ENCODE data around the gene TFPT. TPM values are rescaled to one million over a fixed set of nuclear protein-coding genes. Genes with fewer than 3 reads are reported as not detected.

TFPT gene
- total and polyA plus RNA-seq, 5 donors from 2014 or later: 15.0 to 26.8 (median 22.6) TPM

DNA sequence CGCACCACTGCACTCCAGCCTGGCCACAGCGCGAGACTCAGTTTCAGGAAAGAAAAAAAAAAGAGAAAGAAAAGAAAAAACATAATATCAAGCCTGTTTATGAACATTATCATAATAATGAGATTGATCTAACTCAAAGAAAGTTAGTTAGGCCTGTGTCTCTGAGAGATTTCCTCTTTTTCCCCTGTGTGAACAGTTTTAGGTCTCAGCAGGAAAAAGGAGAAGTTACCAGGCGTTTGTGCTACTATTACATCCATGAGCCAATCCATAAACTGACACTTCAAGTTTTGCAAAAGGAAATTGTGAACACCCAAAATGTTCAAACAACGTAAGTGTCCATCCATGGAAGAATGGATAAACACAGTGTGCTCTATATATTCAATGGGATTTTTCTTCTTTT lies 38.1 kb downstream of the TFPT start:
- Histone ChIP-seq H3K4me1 (ENCODE audit: control insufficient read depth, insufficient read depth, low read length, poor library complexity, severe bottlenecking) (no peaks in the 10 kb centered on the region), H3K4me3 (ENCODE audit: low read depth, low read length) (no peak overlapping the region), H3K9me3 (ENCODE audit: control insufficient read depth in 2 of 2, low read length in 2 of 2) (peaks cover 5 to 8% of the 10 kb centered on the region in 2 experiments), H3K27me3 (ENCODE audit: control insufficient read depth, insufficient read depth, low read length) (no peaks in the 10 kb centered on the region), H3K36me3 (ENCODE audit: control insufficient read depth, insufficient read depth, low read length) (no peaks in the 10 kb centered on the region), H3K27ac (ENCODE audit: insufficient read depth, low read length, poor library complexity, severe bottlenecking) (no peak overlapping the region)
- H3K4me1 Mint-ChIP-seq: no peaks in the 10 kb centered on the region
- no peaks in the 10 kb centered on the region for H3K27me3 Mint-ChIP-seq
- ATAC-seq (ENCODE audit: low read depth in 2 of 2) (no peak), DNase-seq (no peak)
- H3K9me3 Mint-ChIP-seq: peaks cover 0 to 7% (median 0%) of the 10 kb centered on the region in 7 donors
- H3K4me3 Mint-ChIP-seq: no peak overlapping the region
- H3K36me3 Mint-ChIP-seq: no peaks in the 10 kb centered on the region
- H3K27ac Mint-ChIP-seq: no peak overlapping the region

DNA sequence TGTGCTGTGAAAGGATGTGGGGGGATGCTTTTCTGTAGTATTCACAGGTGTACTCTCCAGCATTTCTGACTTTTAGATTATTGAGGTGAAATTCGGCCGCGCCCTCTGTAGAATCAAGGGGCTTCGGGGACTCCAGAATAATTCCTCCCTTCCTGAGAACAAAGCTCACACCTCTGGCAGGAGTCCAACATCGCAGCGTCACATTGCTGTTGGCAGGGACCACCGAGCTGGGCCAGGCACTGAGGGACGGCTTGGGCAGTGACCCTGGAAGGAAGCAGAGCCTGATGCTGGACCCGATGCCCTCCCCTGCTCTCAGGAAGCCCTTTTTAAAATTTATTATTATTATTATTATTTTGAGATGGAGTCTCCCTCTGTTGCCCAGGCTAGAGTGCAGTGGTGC lies 40.6 kb downstream of the TFPT start:
- H3K4me1 ChIP-seq (ENCODE audit: control insufficient read depth, insufficient read depth, low read length, poor library complexity, severe bottlenecking): no peaks in the 10 kb centered on the region
- no peak overlapping the region for H3K27ac ChIP-seq (ENCODE audit: insufficient read depth, low read length, poor library complexity, severe bottlenecking)
- Mint-ChIP-seq H3K27ac (no peak overlapping the region), H3K4me3 (no peak overlapping the region), H3K4me1 (no peaks in the 10 kb centered on the region), H3K9me3 (peaks cover 0 to 6% (median 1%) of the 10 kb centered on the region in 7 donors), H3K36me3 (no peaks in the 10 kb centered on the region), H3K27me3 (no peaks in the 10 kb centered on the region)
- no peaks in the 10 kb centered on the region for H3K9me3 ChIP-seq (ENCODE audit: control insufficient read depth in 2 of 2, low read length in 2 of 2)
- H3K27me3 ChIP-seq (ENCODE audit: control insufficient read depth, insufficient read depth, low read length): no peaks in the 10 kb centered on the region
- no peak overlapping the region for H3K4me3 ChIP-seq (ENCODE audit: low read depth, low read length)
- DNase-seq (no peak), ATAC-seq (ENCODE audit: low read depth in 2 of 2) (no peak)
- no peaks in the 10 kb centered on the region for H3K36me3 ChIP-seq (ENCODE audit: control insufficient read depth, insufficient read depth, low read length)

DNA sequence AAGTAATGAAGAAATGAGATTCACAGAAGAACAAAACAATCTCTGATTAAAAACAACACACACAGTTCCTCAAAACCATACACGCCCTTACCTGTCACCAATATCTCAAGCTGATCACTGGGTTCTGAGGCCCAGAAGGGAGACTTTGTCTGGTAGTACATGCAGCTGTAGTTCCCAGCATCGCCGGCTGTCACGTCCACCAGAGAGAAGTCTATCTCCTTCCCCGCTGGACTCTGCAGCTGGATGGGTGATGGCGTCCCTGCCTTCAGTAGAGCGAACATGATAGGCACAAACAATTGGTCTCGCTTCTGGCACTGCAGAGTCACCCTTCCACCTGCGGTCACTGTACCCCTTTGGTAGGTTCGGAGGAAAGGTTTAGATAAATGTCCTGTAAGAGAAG lies 41.6 kb downstream of the TFPT start:
- Mint-ChIP-seq H3K27me3 (no peaks in the 10 kb centered on the region), H3K4me1 (no peaks in the 10 kb centered on the region), H3K4me3 (no peak overlapping the region), H3K27ac (no peak overlapping the region), H3K9me3 (peaks cover 0 to 6% (median 1%) of the 10 kb centered on the region in 7 donors), H3K36me3 (no peaks in the 10 kb centered on the region)
- no peaks in the 10 kb centered on the region for H3K27me3 ChIP-seq (ENCODE audit: control insufficient read depth, insufficient read depth, low read length)
- H3K36me3 ChIP-seq (ENCODE audit: control insufficient read depth, insufficient read depth, low read length): no peaks in the 10 kb centered on the region
- ATAC-seq (ENCODE audit: low read depth in 2 of 2) (no peak), DNase-seq (no peak)
- H3K4me1 ChIP-seq (ENCODE audit: control insufficient read depth, insufficient read depth, low read length, poor library complexity, severe bottlenecking): no peaks in the 10 kb centered on the region
- H3K9me3 ChIP-seq (ENCODE audit: control insufficient read depth in 2 of 2, low read length in 2 of 2): no peaks in the 10 kb centered on the region
- no peak overlapping the region for H3K27ac ChIP-seq (ENCODE audit: insufficient read depth, low read length, poor library complexity, severe bottlenecking)
- H3K4me3 ChIP-seq (ENCODE audit: low read depth, low read length): no peak overlapping the region

DNA sequence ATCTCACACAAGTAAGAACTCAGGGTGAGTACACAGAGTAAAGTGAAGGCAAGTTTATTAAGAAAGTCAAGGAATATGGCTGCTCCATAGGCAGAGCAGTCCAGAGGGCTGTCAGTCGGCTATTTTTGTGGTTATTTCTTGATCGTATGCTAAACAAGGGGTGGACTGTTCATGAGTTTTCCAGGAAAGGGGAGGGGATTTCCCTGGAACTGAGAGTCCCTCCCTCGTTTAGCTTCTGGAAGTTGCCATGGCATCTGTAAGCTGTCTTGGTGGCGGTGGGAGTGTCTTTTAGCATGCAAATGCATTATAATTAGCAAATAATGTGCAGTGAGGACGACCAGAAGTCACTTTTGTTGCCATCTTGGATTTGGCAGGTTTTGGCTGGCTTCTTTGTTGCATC lies 46.0 kb downstream of the TFPT start:
- ATAC-seq (ENCODE audit: low read depth in 2 of 2) (no peak), DNase-seq (no peak)
- Mint-ChIP-seq H3K4me3 (no peak overlapping the region), H3K4me1 (no peaks in the 10 kb centered on the region), H3K36me3 (no peaks in the 10 kb centered on the region), H3K27ac (no peak overlapping the region), H3K9me3 (peaks cover 0 to 6% (median 2%) of the 10 kb centered on the region in 7 donors), H3K27me3 (peaks cover 6% of the 10 kb centered on the region)
- Histone ChIP-seq H3K36me3 (ENCODE audit: control insufficient read depth, insufficient read depth, low read length) (no peaks in the 10 kb centered on the region), H3K27ac (ENCODE audit: insufficient read depth, low read length, poor library complexity, severe bottlenecking) (no peak overlapping the region), H3K27me3 (ENCODE audit: control insufficient read depth, insufficient read depth, low read length) (no peaks in the 10 kb centered on the region), H3K4me1 (ENCODE audit: control insufficient read depth, insufficient read depth, low read length, poor library complexity, severe bottlenecking) (no peaks in the 10 kb centered on the region), H3K4me3 (ENCODE audit: low read depth, low read length) (no peak overlapping the region), H3K9me3 (ENCODE audit: control insufficient read depth in 2 of 2, low read length in 2 of 2) (no peaks in the 10 kb centered on the region)

DNA sequence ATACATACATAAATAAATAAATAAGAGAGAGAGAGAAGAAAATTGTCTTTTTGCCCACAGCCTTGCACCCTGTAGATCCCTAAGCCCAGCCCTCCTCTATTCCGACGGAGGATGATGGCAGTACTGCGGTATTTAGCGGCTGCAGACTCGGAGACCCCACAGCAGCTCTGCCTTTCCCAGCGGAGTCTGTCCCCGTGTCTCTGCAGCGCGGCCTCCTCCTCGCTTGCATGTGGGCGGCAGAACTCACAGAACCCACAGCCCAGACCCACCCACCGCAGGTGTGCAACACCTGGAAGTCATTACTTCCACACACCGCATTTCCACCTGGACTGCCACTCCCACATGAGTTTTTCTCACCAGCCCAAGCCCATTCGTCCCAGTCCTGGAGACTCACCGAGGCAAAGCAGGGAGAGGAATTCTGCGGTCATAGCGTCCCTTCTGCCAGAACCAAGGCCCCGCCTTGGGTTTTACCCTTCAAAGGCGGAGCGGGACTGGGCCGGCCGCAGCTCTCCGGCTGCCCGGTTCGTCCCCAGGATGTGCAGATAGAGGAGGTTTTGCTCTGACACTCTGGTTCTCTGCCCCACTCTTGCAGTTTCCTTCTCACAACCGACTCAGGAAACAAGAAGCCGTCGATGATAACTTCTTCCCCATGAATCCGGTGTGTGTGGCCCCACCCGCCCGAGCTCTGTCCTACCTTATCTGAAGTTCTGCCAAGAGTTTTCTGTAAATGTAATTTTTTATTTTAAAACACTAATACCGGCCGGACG lies 51.9 kb downstream of the TFPT start, which contains the start of gene VSTM1:
VSTM1 (minus strand) TSS at position 548 of the 767 bp plus-strand sequence; CDS start at position 428, 120 bp downstream.
- H3K4me3 ChIP-seq (ENCODE audit: low read depth, low read length): no peak within 1 kb of the TSS
- ATAC-seq (ENCODE audit: low read depth in 2 of 2) (no peak), DNase-seq (no peak)
- no peaks in the 10 kb centered on the region for H3K4me1 ChIP-seq (ENCODE audit: control insufficient read depth, insufficient read depth, low read length, poor library complexity, severe bottlenecking)
- H3K9me3 ChIP-seq (ENCODE audit: control insufficient read depth in 2 of 2, low read length in 2 of 2): no peaks in the 10 kb centered on the region
- no peaks in the 10 kb centered on the region for H3K36me3 Mint-ChIP-seq
- no peaks in the 10 kb centered on the region for H3K36me3 ChIP-seq (ENCODE audit: control insufficient read depth, insufficient read depth, low read length)
- H3K27ac ChIP-seq (ENCODE audit: insufficient read depth, low read length, poor library complexity, severe bottlenecking): no peak within 1 kb of the TSS
- peaks cover 10% of the 10 kb centered on the region for H3K27me3 Mint-ChIP-seq
- H3K4me3 Mint-ChIP-seq: no peak within 1 kb of the TSS
- H3K4me1 Mint-ChIP-seq: no peaks in the 10 kb centered on the region
- no peak within 1 kb of the TSS for H3K27ac Mint-ChIP-seq
- no peaks in the 10 kb centered on the region for H3K27me3 ChIP-seq (ENCODE audit: control insufficient read depth, insufficient read depth, low read length)
- H3K9me3 Mint-ChIP-seq: peaks cover 0 to 2% (median 0%) of the 10 kb centered on the region in 7 donors

DNA sequence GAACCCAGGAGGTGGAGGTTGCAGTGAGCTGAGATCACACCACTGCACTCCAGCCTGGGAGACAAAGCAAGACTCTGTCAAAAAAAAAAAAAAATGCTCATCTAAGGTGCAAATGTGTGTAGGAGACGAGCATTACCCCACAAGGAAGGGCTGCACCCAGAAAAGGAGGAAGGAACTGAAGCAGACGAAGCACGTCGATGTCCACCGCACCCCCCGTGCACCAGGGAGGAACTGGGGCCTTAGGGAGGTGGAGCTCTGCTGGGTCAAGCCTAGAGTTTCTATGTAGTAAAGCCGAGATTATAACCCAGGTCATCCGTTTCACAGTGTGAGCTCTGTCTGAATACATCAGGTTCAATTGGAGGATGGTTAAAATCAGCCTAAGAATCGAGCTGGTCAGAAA lies 52.8 kb downstream of the TFPT start:
- Mint-ChIP-seq H3K4me3 (no peak overlapping the region), H3K27me3 (peaks cover 10% of the 10 kb centered on the region), H3K27ac (no peak overlapping the region), H3K9me3 (peaks cover 0 to 2% (median 0%) of the 10 kb centered on the region in 7 donors), H3K4me1 (no peaks in the 10 kb centered on the region), H3K36me3 (no peaks in the 10 kb centered on the region)
- no peaks in the 10 kb centered on the region for H3K4me1 ChIP-seq (ENCODE audit: control insufficient read depth, insufficient read depth, low read length, poor library complexity, severe bottlenecking)
- no peak for ATAC-seq (ENCODE audit: low read depth in 2 of 2)
- DNase-seq: no peak
- H3K4me3 ChIP-seq (ENCODE audit: low read depth, low read length): no peak overlapping the region
- no peaks in the 10 kb centered on the region for H3K9me3 ChIP-seq (ENCODE audit: control insufficient read depth in 2 of 2, low read length in 2 of 2)
- H3K27ac ChIP-seq (ENCODE audit: insufficient read depth, low read length, poor library complexity, severe bottlenecking): no peak overlapping the region
- H3K36me3 ChIP-seq (ENCODE audit: control insufficient read depth, insufficient read depth, low read length): no peaks in the 10 kb centered on the region
- H3K27me3 ChIP-seq (ENCODE audit: control insufficient read depth, insufficient read depth, low read length): no peaks in the 10 kb centered on the region

Other genes starting within 250 kb of the TFPT start
- gene MYADM, start 247.8 kb downstream of the TFPT start, total RNA-seq: 280 TPM
- gene MYADM, start 247.8 kb downstream of the TFPT start, polyA plus RNA-seq: 10 to 100 TPM; 26.1 to 36.3 (median 35.5) TPM
- not detected for gene PRKCG, start 233.5 kb downstream of the TFPT start, total RNA-seq
- not detected for gene PRKCG, start 233.5 kb downstream of the TFPT start, polyA plus RNA-seq
- gene CACNG7, start 206.4 kb downstream of the TFPT start, total RNA-seq: not detected
- gene CACNG7, start 206.4 kb downstream of the TFPT start, polyA plus RNA-seq: not detected
- not detected for gene CACNG8, start 152.7 kb downstream of the TFPT start, total RNA-seq
- gene CACNG8, start 152.7 kb downstream of the TFPT start, polyA plus RNA-seq: not detected
- not detected for gene CACNG6, start 124.0 kb downstream of the TFPT start, total RNA-seq
- not detected for gene CACNG6, start 124.0 kb downstream of the TFPT start, polyA plus RNA-seq
- gene VSTM1, start 51.8 kb downstream of the TFPT start, total RNA-seq: not detected
- gene VSTM1, start 51.8 kb downstream of the TFPT start, polyA plus RNA-seq: not detected
- not detected for gene TARM1, start 34.3 kb downstream of the TFPT start, total RNA-seq
- gene TARM1, start 34.3 kb downstream of the TFPT start, polyA plus RNA-seq: not detected
- gene OSCAR, start 14.9 kb downstream of the TFPT start, total RNA-seq: not detected
- gene OSCAR, start 14.9 kb downstream of the TFPT start, polyA plus RNA-seq: under 1 TPM in 3 of 4 donors, not detected in 1; 0.12 to 0.28 (median 0.13) TPM
- gene NDUFA3, start 12.8 kb downstream of the TFPT start, total RNA-seq: 65.7 TPM
- 100 to 1,000 TPM; 404 to 577 (median 444) TPM for gene NDUFA3, start 12.8 kb downstream of the TFPT start, polyA plus RNA-seq
- 57.8 TPM for gene PRPF31, start 97 bp upstream of the TFPT start, total RNA-seq
- 10 to 100 TPM; 61.2 to 74.8 (median 69.6) TPM for gene PRPF31, start 97 bp upstream of the TFPT start, polyA plus RNA-seq
- 56.9 TPM for gene CNOT3, start 22.1 kb upstream of the TFPT start, total RNA-seq
- 1 to 10 TPM; 3.9 to 6.6 (median 5.9) TPM for gene CNOT3, start 22.1 kb upstream of the TFPT start, polyA plus RNA-seq
- gene LENG1, start 44.1 kb upstream of the TFPT start, total RNA-seq: 9.3 TPM
- gene LENG1, start 44.1 kb upstream of the TFPT start, polyA plus RNA-seq: 10 to 100 TPM; 12.2 to 17.5 (median 13.8) TPM
- gene TMC4, start 57.5 kb upstream of the TFPT start, total RNA-seq: 1.1 TPM
- under 1 TPM in 3 of 4 donors, not detected in 1; 0.42 to 0.60 (median 0.49) TPM for gene TMC4, start 57.5 kb upstream of the TFPT start, polyA plus RNA-seq
- gene MBOAT7, start 73.9 kb upstream of the TFPT start, total RNA-seq: 25.8 TPM
- 10 to 100 TPM; 10.8 to 17.2 (median 15.0) TPM for gene MBOAT7, start 73.9 kb upstream of the TFPT start, polyA plus RNA-seq
- gene TSEN34, start 75.7 kb upstream of the TFPT start, total RNA-seq: 10.1 TPM
- gene TSEN34, start 75.7 kb upstream of the TFPT start, polyA plus RNA-seq: 10 to 100 TPM; 36.6 to 55.5 (median 49.7) TPM
- 1,161 TPM for gene RPS9, start 85.2 kb upstream of the TFPT start, total RNA-seq
- 1,000 to 10,000 TPM in 2 of 4 donors, 100 to 1,000 TPM in 2; 756 to 1,075 (median 892) TPM for gene RPS9, start 85.2 kb upstream of the TFPT start, polyA plus RNA-seq
- 4.1 TPM for gene LILRB3, start 107.3 kb upstream of the TFPT start, total RNA-seq
- gene LILRB3, start 107.3 kb upstream of the TFPT start, polyA plus RNA-seq: under 1 TPM in 3 of 4 donors, not detected in 1; 0.07 to 0.65 (median 0.17) TPM
- not detected for gene LILRA6, start 127.1 kb upstream of the TFPT start, total RNA-seq
- gene LILRA6, start 127.1 kb upstream of the TFPT start, polyA plus RNA-seq: under 1 TPM in 2 of 4 donors, not detected in 2; 0.11 to 0.13 TPM
- not detected for gene LILRB5, start 141.6 kb upstream of the TFPT start, total RNA-seq
- not detected for gene LILRB5, start 141.6 kb upstream of the TFPT start, polyA plus RNA-seq
- not detected for gene LILRB2, start 165.5 kb upstream of the TFPT start, total RNA-seq
- gene LILRB2, start 165.5 kb upstream of the TFPT start, polyA plus RNA-seq: under 1 TPM in 1 of 4 donors, not detected in 3; 0.24 TPM
- not detected for gene LILRA5, start 197.5 kb upstream of the TFPT start, total RNA-seq
- gene LILRA5, start 197.5 kb upstream of the TFPT start, polyA plus RNA-seq: under 1 TPM in 1 of 4 donors, not detected in 3; 0.67 TPM
- not detected for gene LILRA4, start 223.5 kb upstream of the TFPT start, total RNA-seq
- gene LILRA4, start 223.5 kb upstream of the TFPT start, polyA plus RNA-seq: not detected
- gene LAIR1, start 249.3 kb upstream of the TFPT start, total RNA-seq: 33.2 TPM
- 10 to 100 TPM; 39.3 to 61.8 (median 45.3) TPM for gene LAIR1, start 249.3 kb upstream of the TFPT start, polyA plus RNA-seq

Data from CD4-positive, CD25-positive, alpha-beta regulatory T cell (primary cell).